ENCODE measurements around the gene SLC4A9. TPM values are rescaled to one million over a fixed set of nuclear protein-coding genes. Genes with fewer than 3 reads are reported as not detected.
"Not testable (repeated sequence)": the region's sequence is repeated elsewhere in the genome, so short reads cannot be mapped to it uniquely, and the experiment has no call there.

SLC4A9 gene
- total RNA-seq, 4 donors from 2014 or later = 0.10 to 1.4 (median 0.38) TPM; not detected in 1

GRCh38 chr5:140339636-140340035 lies 20.4 kb upstream of the SLC4A9 start:
- DNase-seq (ENCODE audit: low spot score in 2 of 2) = no peak
- 56 to 69% methylated on average over 4 of the region's 4 CpGs for WGBS, 2 donors
- TF ChIP-seq CTCF (IDR thresholded peaks at IDR 0.05) (no peak), POLR2A (IDR thresholded peaks at IDR 0.05) (no peak)
- no peak overlapping the region for H3K4me3 ChIP-seq (ENCODE audit: low read depth, poor library complexity, severe bottlenecking)
- intact Hi-C loops (cut with DNase I; ENCODE audit: low total_unique reads) = no loop called here

- DNase-seq (ENCODE audit: low spot score in 2 of 2) = no peak
- intact Hi-C loops (cut with DNase I; ENCODE audit: low total_unique reads) = no loop called here
- TF ChIP-seq POLR2A (IDR thresholded peaks at IDR 0.05) (no peak), CTCF (IDR thresholded peaks at IDR 0.05) (no peak)
- H3K4me3 ChIP-seq (ENCODE audit: low read depth, poor library complexity, severe bottlenecking) = no peak overlapping the region
These were observed 19.3 kb upstream of the SLC4A9 start for GRCh38 chr5:140340605-140341121.

GRCh38 chr5:140341591-140341990 lies 18.4 kb upstream of the SLC4A9 start:
- TF ChIP-seq POLR2A (IDR thresholded peaks at IDR 0.05) (no peak), CTCF (IDR thresholded peaks at IDR 0.05) (no peak)
- intact Hi-C loops (cut with DNase I; ENCODE audit: low total_unique reads) = no loop called here
- no peak overlapping the region for H3K4me3 ChIP-seq (ENCODE audit: low read depth, poor library complexity, severe bottlenecking)
- DNase-seq (ENCODE audit: low spot score in 2 of 2) = no peak
- WGBS, 2 donors = 54 to 56% methylated on average over 5 of the region's 5 CpGs

- intact Hi-C loops (cut with DNase I; ENCODE audit: low total_unique reads) = no loop called here
- WGBS, 2 donors = 64 to 76% methylated on average over 6 of the region's 6 CpGs
- DNase-seq (ENCODE audit: low spot score in 2 of 2) = no peak
- TF ChIP-seq CTCF (IDR thresholded peaks at IDR 0.05) (no peak), POLR2A (IDR thresholded peaks at IDR 0.05) (no peak)
- no peak overlapping the region for H3K4me3 ChIP-seq (ENCODE audit: low read depth, poor library complexity, severe bottlenecking)
These were observed 17.7 kb upstream of the SLC4A9 start for GRCh38 chr5:140342287-140342686.

GRCh38 chr5:140342896-140343295 lies 17.1 kb upstream of the SLC4A9 start:
- no peak overlapping the region for H3K4me3 ChIP-seq (ENCODE audit: low read depth, poor library complexity, severe bottlenecking)
- 62 to 78% methylated on average over 1 of the region's 1 CpG for WGBS, 2 donors
- intact Hi-C loops (cut with DNase I; ENCODE audit: low total_unique reads) = no loop called here
- no peak for TF ChIP-seq POLR2A (IDR thresholded peaks at IDR 0.05)
- no peak for TF ChIP-seq CTCF (IDR thresholded peaks at IDR 0.05)
- DNase-seq (ENCODE audit: low spot score in 2 of 2) = no peak

GRCh38 chr5:140343849-140344248 lies 16.1 kb upstream of the SLC4A9 start:
- DNase-seq (ENCODE audit: low spot score in 2 of 2); H3K4me3 ChIP-seq (ENCODE audit: low read depth, poor library complexity, severe bottlenecking); intact Hi-C loops (cut with DNase I; ENCODE audit: low total_unique reads): not testable (repeated sequence)
- 92 to 96% methylated on average over 8 of the region's 8 CpGs for WGBS, 2 donors

Data from lower leg skin (tissue), 4 donors.